GM23338 (cell line): ENCODE results near the gene PSORS1C2. TPM values are rescaled to one million over a fixed set of nuclear protein-coding genes. Genes with fewer than 3 reads are reported as not detected.

Experiments used
- ATAC-seq: fragments of 200-7000 bp; cut with Tn5 transposase; 3 replicates; pipeline ENCODE4 v1.9.1; 2020
- DNase-seq: peaks from one replicate; pipeline ENCODE4 v3.0.0-alpha.2; 2015; ENCODE audit warnings: low spot score
- H2AFZ ChIP-seq: fragments of 200-600 bp; sonication (generic); 2 replicates; pipeline ENCODE4 v1.8.0; 2016; ENCODE audit warnings: antibody characterized with exemption, mild to moderate bottlenecking, moderate library complexity
- H3F3A ChIP-seq: fragments of 200-600 bp; sonication (generic); replicated peaks from 2 replicates; pipeline ENCODE4 v1.8.0; 2017; ENCODE audit warnings: antibody characterized with exemption, mixed run types, low read depth
- H3K27ac ChIP-seq: fragments of 200-600 bp; sonication (generic); 2 replicates; pipeline ENCODE4 v1.6.1; 2016; ENCODE audit warnings: low read depth
- H3K27me3 ChIP-seq: fragments of 200-600 bp; sonication (generic); 2 replicates; pipeline ENCODE4 v1.8.0; 2016; ENCODE audit warnings: mild to moderate bottlenecking, mixed run types, moderate library complexity; ENCODE audit not compliant: insufficient read depth
- H3K36me3 ChIP-seq: fragments of 200-600 bp; sonication (generic); 2 replicates; pipeline ENCODE4 v1.8.0; 2016; ENCODE audit warnings: mild to moderate bottlenecking; ENCODE audit not compliant: insufficient read depth
- H3K4me1 ChIP-seq: fragments of 200-600 bp; sonication (generic); 2 replicates; pipeline ENCODE4 v1.8.0; 2016; ENCODE audit warnings: mild to moderate bottlenecking, moderate library complexity; ENCODE audit not compliant: insufficient read depth
- H3K4me2 ChIP-seq: fragments of 200-600 bp; sonication (generic); 2 replicates; pipeline ENCODE4 v1.7.1; 2017; ENCODE audit warnings: mixed run types
- H3K4me3 ChIP-seq: fragments of 200-600 bp; sonication (generic); 2 replicates; pipeline ENCODE4 v1.6.1; 2016; ENCODE audit warnings: mixed run types
- H3K79me2 ChIP-seq: fragments of 200-600 bp; sonication (generic); replicated peaks from 2 replicates; pipeline ENCODE4 v1.8.0; 2017; ENCODE audit warnings: mild to moderate bottlenecking; ENCODE audit not compliant: insufficient read depth
- H3K9me2 ChIP-seq: fragments of 200-600 bp; sonication (generic); 2 replicates; pipeline ENCODE4 v1.8.0; 2017; ENCODE audit not compliant: insufficient read depth
- H4K20me1 ChIP-seq: fragments of 200-600 bp; sonication (generic); replicated peaks from 2 replicates; pipeline ENCODE4 v1.8.0; 2017; ENCODE audit warnings: mild to moderate bottlenecking; ENCODE audit not compliant: insufficient read depth
- H3K27ac Mint-ChIP-seq: 2 replicates; pipeline ENCODE4 v1.8.0; 2020; ENCODE audit warnings: inconsistent platforms, mild to moderate bottlenecking, moderate library complexity, mixed read lengths
- H3K27me3 Mint-ChIP-seq: 3 replicates; pipeline ENCODE4 v1.8.0; 2022; ENCODE audit warnings: low read depth, mild to moderate bottlenecking, moderate library complexity, mixed read lengths, inconsistent platforms; ENCODE audit not compliant: insufficient read depth, poor library complexity
- H3K36me3 Mint-ChIP-seq: 3 replicates; pipeline ENCODE4 v1.8.0; 2021; ENCODE audit warnings: low read depth, mild to moderate bottlenecking, inconsistent platforms, moderate library complexity, mixed read lengths
- H3K4me1 Mint-ChIP-seq: 3 replicates; pipeline ENCODE4 v1.8.0; 2020; ENCODE audit warnings: mild to moderate bottlenecking, inconsistent platforms, mixed read lengths
- H3K4me3 Mint-ChIP-seq: 3 replicates; pipeline ENCODE4 v1.8.0; 2021; ENCODE audit warnings: moderate library complexity, mild to moderate bottlenecking, inconsistent platforms, mixed read lengths
- H3K9me3 Mint-ChIP-seq: 3 replicates; pipeline ENCODE4 v1.8.0; 2020; ENCODE audit warnings: moderate library complexity, mild to moderate bottlenecking, inconsistent platforms, mixed read lengths
- CREB1 ChIP-seq: fragments of 250-450 bp; sonication (Bioruptor Pico); IDR thresholded peaks from 2 replicates; pipeline ENCODE4 v1.5.0; 2020; ENCODE audit warnings: low read depth, mild to moderate bottlenecking, moderate library complexity
- CTCF ChIP-seq, 2 experiments: fragments of 200-600 bp in 1 of 2; sonication (generic) in 1 of 2; conservative IDR thresholded peaks; 2 replicates each; pipeline versions ENCODE4 v1.5.1 to v1.6.1; 2016 to 2017; ENCODE audit warnings: antibody characterized with exemption in 2 of 2, low read depth in 2 of 2, mild to moderate bottlenecking in 2 of 2, moderate library complexity in 1 of 2
- ETS1 ChIP-seq: IDR thresholded peaks from 2 replicates; pipeline ENCODE4 v1.6.1; 2016; ENCODE audit warnings: antibody characterized with exemption
- EZH2 ChIP-seq: fragments of 200-600 bp; sonication (generic); IDR thresholded peaks from one replicate; pipeline ENCODE4 v1.8.0; 2017; ENCODE audit warnings: antibody characterized with exemption, mild to moderate bottlenecking, low read depth; ENCODE audit not compliant: unreplicated experiment
- EZH2phosphoT487 ChIP-seq: fragments of 200-600 bp; sonication (generic); IDR thresholded peaks from one replicate; pipeline ENCODE4 v1.8.1; 2018; ENCODE audit warnings: antibody characterized with exemption; ENCODE audit not compliant: unreplicated experiment
- JUNB ChIP-seq: IDR thresholded peaks from one replicate; pipeline ENCODE4 v1.6.1; 2016; ENCODE audit warnings: antibody characterized with exemption; ENCODE audit not compliant: unreplicated experiment
- NANOG ChIP-seq: IDR thresholded peaks from 2 replicates; pipeline ENCODE4 v1.6.1; 2016; ENCODE audit warnings: antibody characterized with exemption, borderline replicate concordance
- POLR2AphosphoS5 ChIP-seq: IDR thresholded peaks from 2 replicates; pipeline ENCODE4 v1.6.1; 2016; ENCODE audit warnings: antibody characterized with exemption, low read depth
- REST ChIP-seq: IDR thresholded peaks from one replicate; pipeline ENCODE4 v1.6.1; 2018; ENCODE audit warnings: antibody characterized with exemption; ENCODE audit not compliant: unreplicated experiment
- STAT1 ChIP-seq: IDR thresholded peaks from one replicate; pipeline ENCODE4 v1.6.1; 2016; ENCODE audit warnings: antibody characterized with exemption; ENCODE audit not compliant: unreplicated experiment
- ZNF114 ChIP-seq: fragments of 250-450 bp; sonication (Bioruptor Pico); IDR thresholded peaks from 2 replicates; pipeline ENCODE4 v1.5.0; 2020; ENCODE audit warnings: mild to moderate bottlenecking, moderate library complexity
- ZNF331 ChIP-seq: fragments of 250-450 bp; sonication (Bioruptor Pico); IDR thresholded peaks from 2 replicates; pipeline ENCODE4 v1.5.0; 2020; ENCODE audit warnings: low read depth, mild to moderate bottlenecking, moderate library complexity
- polyA plus RNA-seq: library from polyadenylated mRNA; unstranded; fragments of >200 nt; fragmentation: Nextera tagmentation; extraction: Ambion mirVana; gene quantifications from 2 replicates; pipeline ENCODE4 v1.2.1, GENCODE V29; 2016
- total RNA-seq: library from RNA; depleted of rRNA; stranded (reverse); fragments of >200 nt; shearing (Covaris generic); gene quantifications from 2 replicates; pipeline ENCODE4 v1.2.3, GENCODE V29; 2014

Gene PSORS1C2
- total and polyA plus RNA-seq, 2 experiments from 2014 or later: 0.47 TPM; not detected in 1

- peaks cover 18% of the 10 kb centered on the region for H3K27me3 Mint-ChIP-seq
- Histone ChIP-seq H3K79me2 (no peaks in the 10 kb centered on the region), H3F3A (no peaks in the 10 kb centered on the region), H2AFZ (peak overlapping the region; percentile 45), H3K27me3 (no peaks in the 10 kb centered on the region), H3K4me3 (no peak overlapping the region), H3K4me1 (peaks cover 16% of the 10 kb centered on the region), H3K36me3 (no peaks in the 10 kb centered on the region), H3K27ac (no peak overlapping the region), H3K4me2 (peak overlapping the region; percentile 64; the same call in 1 of the 2 replicates), H4K20me1 (no peaks in the 10 kb centered on the region), H3K9me2 (peaks cover 7% of the 10 kb centered on the region; the same call in 1 of the 2 replicates)
- H3K4me1 Mint-ChIP-seq: peaks cover 31% of the 10 kb centered on the region
- H3K27ac Mint-ChIP-seq: no peak overlapping the region
- no peaks in the 10 kb centered on the region; the same call in 2 of the 3 replicates for H3K9me3 Mint-ChIP-seq
- DNase-seq: peak; percentile 70
- TF ChIP-seq CTCF (conservative IDR thresholded peaks at IDR 0.05; ENCODE audit: low read depth in 2 of 2): peak; percentile 36 to 67; a peak in 3 of 4 replicates
- no peak for TF ChIP-seq EZH2phosphoT487
- ATAC-seq: peak; percentile 67
- H3K36me3 Mint-ChIP-seq: no peaks in the 10 kb centered on the region; the same call in 2 of the 3 replicates
- H3K4me3 Mint-ChIP-seq: no peak overlapping the region; the same call in 2 of the 3 replicates
Observed at GRCh38 chr6:31114970-31115849, 23.7 kb downstream of the PSORS1C2 start.

GRCh38 chr6:31114541-31114878 is 24.4 kb downstream of the PSORS1C2 start, which contains the start of gene PSORS1C1:
TSS of gene PSORS1C1 (plus strand) at chr6:31114800. CDS start at chr6:31129633, 14,833 bp downstream.
- H3K4me3 ChIP-seq: no peak within 1 kb of the TSS
- peaks cover 16% of the 10 kb centered on the region for H3K4me1 ChIP-seq
- H3K36me3 Mint-ChIP-seq: no peaks in the 10 kb centered on the region; the same call in 2 of the 3 replicates
- H3K9me3 Mint-ChIP-seq: no peaks in the 10 kb centered on the region; the same call in 2 of the 3 replicates
- peak within 1 kb of the TSS; percentile 64 for H3K4me2 ChIP-seq
- peak; percentile 24 for DNase-seq
- H3K27ac ChIP-seq: no peak within 1 kb of the TSS
- H3K36me3 ChIP-seq: no peaks in the 10 kb centered on the region
- peaks cover 20% of the 10 kb centered on the region for H3K27me3 Mint-ChIP-seq
- H3K27ac Mint-ChIP-seq: 0 out of 2 replicates have a peak within 1 kb of the TSS, but pooled peaks have one; percentile 35
- peaks cover 7% of the 10 kb centered on the region; the same call in 1 of the 2 replicates for H3K9me2 ChIP-seq
- H3K27me3 ChIP-seq: no peaks in the 10 kb centered on the region
- peaks cover 37% of the 10 kb centered on the region for H3K4me1 Mint-ChIP-seq
- peak within 1 kb of the TSS; percentile 45 for H2AFZ ChIP-seq
- H3K79me2 ChIP-seq: no peaks in the 10 kb centered on the region
- peak; percentile 15 for ATAC-seq
- no peaks in the 10 kb centered on the region for H4K20me1 ChIP-seq
- no peak within 1 kb of the TSS; the same call in 2 of the 3 replicates for H3K4me3 Mint-ChIP-seq
- H3F3A ChIP-seq: no peaks in the 10 kb centered on the region
- TF ChIP-seq ZNF331 (CRISPR knock-in tag): no peak
- TF ChIP-seq EZH2phosphoT487: no peak
- no peak for TF ChIP-seq ETS1
- no peak for TF ChIP-seq ZNF114 (CRISPR knock-in tag)
- TF ChIP-seq NANOG: no peak
- TF ChIP-seq POLR2AphosphoS5: no peak
- TF ChIP-seq REST: no peak
- TF ChIP-seq STAT1: no peak
- TF ChIP-seq CREB1 (CRISPR knock-in tag): no peak
- TF ChIP-seq JUNB: no peak
- TF ChIP-seq EZH2: no peak
